HG03457 (cell line): ENCODE data around the gene GYG2.
"Not testable (repeated sequence)": the region's sequence is repeated elsewhere in the genome, so short reads cannot be mapped to it uniquely, and the experiment has no call there.

Experiments used
- ATAC-seq: cut with Tn5 transposase; IDR thresholded peaks from one replicate; pipeline ENCODE4 v1.9.1; 2021; ENCODE audit warnings: moderate number of reproducible peaks; ENCODE audit not compliant: unreplicated experiment

Gene GYG2

DNA sequence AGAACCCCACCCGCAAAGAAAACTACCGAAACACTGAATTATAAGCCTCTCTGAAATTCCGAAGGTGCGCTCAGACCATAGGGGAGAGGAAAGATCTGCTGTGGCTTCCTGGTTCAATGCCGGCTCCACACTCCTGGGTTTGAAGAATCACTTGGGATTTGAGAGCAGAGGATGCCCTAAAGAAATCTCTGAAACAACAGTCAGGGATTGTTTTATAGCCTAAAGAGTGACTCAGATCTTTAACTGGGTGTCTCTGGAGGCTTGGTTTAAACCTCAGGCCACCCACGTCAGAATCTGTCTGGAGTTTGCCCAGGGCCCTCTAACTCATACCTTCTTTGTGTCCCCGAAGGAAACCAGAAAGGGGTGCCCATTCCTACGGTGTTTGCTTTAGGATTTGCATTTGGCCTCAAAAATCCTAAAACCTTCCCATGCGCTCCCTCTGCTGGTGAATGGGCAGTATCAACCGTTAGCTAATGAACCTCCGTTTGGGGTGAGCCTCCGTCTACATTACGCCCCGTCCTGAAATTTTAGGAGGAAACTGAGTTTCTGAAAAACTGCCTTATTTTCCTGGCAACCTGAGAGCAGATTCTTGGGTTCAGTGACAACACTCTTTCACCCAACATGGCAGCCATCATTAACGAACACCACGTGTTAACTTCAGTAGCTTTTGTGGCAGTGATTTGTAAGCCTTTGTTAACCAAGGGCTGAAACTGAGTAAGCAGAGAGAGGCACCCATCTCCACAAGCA is 16.4 kb upstream of the GYG2 start:
- not testable (repeated sequence) for ATAC-seq

DNA sequence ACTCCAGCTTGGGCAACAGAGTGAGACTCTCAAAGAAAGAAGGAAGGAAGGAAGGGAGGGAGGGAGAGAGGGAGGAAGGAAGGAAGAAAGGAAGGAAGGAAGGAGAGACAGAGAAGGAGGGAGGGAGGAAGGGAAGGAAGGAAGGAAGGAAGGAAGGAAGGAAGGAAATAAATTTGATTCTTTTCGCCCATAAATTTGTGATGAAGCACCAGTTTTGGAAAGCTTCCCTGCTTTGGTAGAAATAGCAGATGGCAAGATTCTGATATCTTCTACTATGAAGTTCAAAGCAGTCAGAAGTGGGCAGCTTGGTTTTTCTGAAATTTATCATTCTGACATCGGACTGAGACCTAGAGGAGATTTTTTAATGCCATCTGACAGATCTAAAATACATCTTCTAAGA is 11.7 kb upstream of the GYG2 start:
- ATAC-seq = no peak

DNA sequence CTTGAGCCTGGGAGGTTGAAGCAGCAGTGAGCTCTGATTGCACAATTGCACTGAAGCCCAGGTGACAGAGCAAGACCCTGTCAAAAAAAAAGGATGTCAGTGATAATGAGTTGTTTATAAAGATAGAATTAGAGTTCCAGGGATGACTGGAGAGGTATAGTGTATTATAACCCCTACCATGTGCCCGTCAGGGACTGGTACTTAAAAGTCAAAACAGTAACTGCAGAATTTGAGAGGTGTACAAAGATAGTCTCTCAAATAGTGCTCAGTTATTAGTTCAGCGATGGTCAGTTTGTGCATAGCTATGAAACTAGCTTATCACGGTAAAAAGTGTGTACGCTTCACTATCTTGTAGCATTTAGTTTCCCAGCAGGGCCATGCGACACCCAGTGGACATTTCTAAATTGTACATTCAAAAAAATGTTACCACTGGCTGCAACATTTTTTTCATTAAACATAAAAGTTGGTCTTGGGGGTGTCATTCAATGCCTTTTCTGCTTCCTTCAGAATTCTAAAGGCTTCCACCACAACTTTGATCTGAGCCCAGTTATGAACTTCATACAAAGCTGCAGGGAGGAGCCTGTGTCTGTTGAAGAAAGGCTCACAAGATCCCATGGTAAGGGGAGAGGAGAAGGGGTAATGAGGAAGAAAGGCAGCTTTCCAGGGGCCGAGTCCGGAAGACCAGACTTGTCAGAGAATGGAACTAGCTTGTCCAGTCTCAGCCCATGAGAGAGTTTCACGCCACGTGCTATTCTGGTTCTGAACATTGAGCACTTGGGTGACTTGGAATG is 9.2 kb upstream of the GYG2 start:
- ATAC-seq = no peak

DNA sequence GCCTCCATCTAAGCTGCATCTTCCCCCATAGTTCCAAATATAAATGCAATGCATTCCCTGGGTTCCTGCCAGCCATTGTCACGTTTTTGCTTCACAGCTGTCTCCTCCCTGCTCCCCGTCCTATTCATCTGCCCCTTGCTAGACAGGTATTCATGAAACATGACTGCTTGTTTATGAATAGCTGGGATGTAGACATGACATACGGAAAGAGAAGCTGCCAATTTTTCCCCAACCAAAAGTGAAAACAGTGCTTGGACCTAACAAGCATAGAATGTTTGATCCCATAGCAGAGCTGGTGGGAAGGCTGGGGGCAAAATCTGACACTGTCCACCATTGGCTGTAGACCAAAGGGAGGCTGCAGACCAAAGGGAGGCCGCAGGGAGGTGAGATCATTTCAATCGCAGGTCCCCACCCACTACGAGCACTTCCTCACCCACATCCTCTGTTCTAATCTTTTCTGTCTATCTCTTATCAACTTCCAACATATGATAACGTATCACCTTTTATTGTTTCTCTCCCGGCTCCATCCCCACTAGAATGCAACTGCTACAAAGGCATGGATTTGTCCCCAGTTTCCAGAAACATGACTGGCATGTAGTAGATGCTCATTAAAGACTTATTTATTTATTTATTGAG is 8.5 kb upstream of the GYG2 start:
- ATAC-seq = no peak

DNA sequence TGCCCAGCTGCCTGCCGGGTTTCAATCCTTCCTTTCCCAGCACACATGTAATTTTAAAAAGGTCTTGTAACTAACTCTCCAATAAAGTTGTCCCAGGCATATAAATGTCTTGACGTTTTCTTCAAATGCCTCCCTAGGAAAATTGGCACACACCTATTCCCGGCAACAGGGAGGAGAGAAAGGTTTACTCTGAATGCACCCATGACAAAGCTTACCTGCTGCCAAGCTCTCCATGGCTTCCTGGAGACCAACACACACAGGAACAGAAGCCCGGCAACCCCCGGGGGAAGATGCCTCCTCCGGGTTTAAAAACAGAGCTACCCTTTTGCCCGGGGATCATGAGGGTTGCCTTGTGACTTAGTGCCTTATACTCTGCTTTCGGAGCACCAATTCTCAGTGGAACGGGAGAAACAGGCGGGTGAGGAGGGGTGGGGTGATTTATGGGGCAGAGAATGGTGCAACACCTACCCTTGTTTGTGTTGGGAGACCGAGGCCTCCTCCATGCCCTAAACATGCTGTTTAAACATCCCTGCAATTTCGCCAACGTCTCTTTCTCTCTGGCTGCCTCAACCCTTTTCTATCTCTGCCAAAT is 4.8 kb upstream of the GYG2 start:
- no peak for ATAC-seq

DNA sequence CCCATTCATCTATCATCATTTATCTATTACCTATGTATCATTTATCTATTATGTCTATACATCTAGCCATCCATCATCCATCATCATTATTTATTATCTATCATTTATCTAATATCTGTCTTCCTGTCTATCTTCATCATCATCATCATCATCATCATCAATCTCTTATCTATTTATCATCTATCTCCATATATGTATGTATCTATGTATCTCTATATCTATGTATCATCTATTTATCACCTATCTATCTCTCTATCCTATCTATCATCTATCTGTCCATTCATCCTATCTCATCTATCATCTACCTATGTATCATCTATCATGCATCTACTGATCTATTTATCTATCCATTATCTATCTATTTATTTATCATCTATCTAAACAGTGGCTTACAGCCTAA is 3.8 kb upstream of the GYG2 start:
- ATAC-seq = no peak

DNA sequence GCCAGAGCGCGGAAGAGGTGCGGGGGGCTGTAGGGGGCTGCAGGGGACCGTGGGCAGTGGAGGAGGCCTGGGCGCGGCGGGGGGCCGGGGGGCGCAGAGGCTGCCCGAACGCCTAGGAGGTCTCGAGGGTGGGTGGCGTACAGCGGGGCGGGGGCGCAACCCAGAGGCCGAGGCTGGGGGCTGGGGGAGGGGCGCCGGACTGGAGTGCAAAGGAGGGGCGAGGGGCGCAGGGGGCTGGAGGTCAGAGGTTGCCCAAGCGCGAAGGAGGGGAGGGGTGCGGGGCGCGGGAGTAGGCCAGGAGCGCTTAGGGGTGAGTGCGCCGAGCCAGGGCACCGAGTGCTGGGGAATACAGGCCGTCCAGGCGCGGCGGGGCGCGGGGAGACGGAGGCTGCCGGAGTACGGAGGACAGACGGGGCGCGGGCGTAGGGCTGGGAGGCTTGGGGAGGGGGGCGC is 255 bp downstream of the GYG2 start:
- ATAC-seq = no peak

DNA sequence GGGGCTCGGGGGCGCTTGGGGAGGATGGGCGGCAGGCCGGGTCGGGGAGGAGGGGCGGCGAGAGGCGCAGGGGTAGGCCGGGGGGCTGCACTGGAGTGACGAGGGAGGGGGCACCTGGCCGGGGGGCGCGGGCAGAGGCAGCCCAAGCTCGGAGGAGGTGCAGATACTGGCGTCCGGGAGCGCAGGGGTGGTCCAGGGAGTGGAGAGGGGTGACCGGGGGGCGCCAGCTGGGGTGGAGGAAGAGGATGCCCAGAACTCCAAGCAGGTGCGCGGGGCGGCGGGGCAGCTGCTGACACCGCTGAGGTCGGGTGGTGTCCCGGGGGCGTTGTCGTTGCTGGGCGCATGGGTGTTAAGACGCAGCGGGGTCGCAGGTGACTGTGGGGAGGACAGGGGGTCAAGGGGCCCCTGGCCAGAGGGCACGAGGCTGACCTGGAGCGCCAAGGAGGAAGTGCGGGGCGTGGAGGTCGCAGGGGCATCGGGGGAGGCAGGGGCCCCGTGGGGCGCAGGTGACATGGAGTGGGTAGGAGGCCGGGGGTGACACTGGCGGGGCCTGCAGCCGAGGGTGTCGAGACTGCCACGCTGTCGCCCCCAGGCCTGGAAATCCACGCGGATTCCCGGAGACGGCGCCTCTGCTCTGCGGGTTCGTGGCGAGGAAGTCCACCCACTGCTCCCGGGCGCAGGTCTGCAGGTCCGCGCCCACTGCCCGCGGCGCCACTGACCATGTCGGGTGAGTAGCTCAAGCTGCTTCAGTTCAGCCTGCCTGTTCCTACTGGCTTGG is 928 bp downstream of the GYG2 start:
- no peak for ATAC-seq

DNA sequence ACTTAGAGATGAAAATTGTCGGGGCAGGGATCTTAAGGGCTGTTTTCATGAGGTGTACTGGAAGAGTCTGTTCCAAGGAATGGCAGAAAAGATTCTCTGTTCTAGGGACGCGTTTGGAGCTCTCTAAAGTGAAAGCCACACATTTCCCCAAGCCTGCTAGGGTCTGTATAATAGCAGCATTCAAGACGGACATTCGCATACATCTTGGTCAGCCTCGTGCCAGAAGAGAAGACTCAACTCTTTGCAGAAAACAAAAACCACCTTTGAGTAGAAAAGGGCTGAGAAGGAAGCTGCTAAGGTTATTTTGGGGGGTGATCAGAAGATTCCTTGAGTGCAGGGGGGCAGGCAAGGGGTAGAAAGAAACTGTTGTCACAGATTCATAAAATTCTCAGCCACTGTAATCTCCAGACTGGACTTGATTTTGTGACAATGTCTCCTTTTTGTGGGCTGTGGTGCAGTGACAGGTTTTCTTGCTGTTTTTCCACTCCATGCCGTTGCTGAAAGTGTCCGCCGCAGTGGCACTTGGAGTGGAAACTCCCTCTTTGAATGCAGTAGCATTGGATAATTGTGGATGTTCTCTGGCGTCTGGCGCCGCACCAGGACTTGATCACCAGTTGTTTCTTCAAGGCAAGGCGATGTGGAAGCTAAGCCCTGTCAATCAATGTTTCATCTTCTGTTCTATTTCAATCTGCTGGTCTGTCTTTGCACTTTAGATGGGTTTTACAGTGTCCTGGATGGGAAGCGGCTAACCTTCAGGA is 2.9 kb downstream of the GYG2 start:
- no peak for ATAC-seq

DNA sequence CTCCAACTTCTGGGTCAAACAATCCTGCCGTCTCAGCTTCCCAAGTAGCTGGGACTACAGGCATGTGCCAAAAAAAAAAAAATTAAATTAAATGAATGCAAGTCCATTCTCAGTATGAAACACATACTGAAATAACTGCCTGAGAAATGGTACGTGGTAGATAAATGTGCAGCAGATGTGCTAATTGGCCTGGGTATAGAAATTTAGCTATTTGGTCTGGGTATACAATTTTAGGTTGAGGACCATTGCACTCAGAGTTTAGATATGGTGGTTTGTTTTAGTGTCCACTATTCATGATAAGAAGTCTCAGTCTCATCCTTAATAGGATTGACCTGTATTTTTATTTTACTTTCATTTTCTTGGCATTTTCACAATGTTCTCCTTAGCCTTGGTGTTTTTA is 9.2 kb downstream of the GYG2 start:
- ATAC-seq = no peak

DNA sequence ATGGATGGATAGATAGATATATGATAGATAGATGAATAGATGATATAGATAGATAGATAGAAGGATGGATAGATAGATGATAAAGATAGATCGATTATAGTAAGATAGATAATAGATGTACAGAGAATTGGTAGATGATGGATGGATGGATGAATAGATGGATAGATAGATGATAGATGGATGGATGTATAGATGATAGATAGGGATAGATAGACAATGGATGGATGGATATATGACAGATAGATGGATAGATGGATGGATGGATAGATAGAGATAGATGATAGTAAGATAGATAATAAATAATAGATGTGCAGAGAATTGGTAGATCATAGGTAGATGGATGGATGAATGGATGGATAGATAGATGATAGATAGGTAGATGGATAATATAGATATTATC is 12.2 kb downstream of the GYG2 start:
- ATAC-seq = no peak

DNA sequence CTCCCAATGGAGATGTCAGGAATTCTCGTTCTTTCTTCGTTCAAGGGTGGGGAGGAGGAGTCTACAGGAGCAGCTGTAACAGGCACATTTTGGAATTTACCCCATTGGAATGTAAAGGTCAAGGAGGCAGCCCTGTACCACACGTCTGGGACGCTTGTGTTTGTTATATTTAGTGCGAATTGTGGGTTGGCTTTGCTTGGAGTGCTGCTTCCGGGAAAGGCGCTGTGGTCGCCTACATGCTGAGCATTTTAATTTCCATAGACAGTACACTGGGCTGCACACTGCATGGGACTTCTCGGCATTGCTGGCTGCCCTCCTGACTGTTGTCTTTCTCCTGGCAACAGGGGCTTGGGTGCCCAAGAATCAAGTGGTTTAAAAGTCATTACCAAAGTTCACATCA is 12.8 kb downstream of the GYG2 start:
- no peak for ATAC-seq

DNA sequence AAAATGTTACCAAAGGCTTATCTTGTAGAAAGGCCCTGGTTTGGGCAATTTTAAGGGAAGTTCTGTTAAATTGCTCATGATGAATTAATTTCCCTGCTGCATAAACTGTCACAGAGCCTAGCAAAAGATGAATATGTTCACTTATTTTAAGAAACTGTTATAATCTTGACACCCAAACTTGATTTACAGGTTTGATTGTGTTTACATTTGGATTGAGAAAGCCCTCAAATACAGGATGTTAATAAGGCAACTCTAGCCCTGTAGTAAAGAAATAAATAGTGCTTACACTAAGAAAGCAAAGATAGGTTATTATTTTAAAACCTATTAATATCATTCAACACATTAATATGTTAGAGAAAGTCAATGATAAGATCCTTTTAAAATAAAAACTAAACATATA is 18.3 kb downstream of the GYG2 start:
- ATAC-seq = no peak

DNA sequence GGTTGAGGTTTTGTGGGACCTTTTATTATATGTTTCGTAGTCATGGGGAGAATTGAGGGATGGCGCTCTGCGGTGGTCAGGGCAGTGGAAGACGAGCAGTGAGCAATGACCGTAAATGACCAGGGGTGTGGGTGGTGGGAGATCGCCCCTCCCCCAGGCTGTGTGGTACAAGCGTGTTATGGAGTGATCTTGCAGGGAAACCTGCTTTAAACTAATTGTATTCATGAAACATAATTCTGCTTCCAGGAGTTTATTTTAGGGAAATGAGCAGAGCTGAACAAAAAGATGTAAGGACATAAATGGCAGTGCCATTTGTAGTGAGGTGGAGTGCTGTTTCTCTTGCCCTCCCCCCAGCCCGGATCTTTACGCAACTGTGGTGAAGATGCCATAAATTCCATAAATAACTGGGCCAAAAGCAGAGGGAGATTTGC is 20.2 kb downstream of the GYG2 start:
- no peak for ATAC-seq

DNA sequence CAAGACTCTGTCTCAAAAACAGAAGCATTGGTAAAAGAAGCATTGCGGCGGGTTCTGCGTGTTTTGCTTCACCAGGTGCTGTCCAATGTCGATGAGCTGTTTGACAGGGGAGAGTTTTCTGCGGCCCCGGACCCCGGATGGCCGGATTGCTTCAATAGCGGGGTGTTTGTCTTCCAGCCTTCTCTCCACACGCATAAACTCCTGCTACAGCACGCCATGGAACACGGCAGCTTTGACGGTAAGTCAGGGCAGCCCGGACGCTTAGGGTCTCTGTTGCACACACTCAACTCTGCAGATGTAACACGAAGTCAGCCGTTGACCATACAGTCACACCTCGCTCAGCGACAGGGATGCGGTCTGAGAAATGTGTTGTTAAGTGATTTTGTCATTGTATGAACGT is 26.2 kb downstream of the GYG2 start:
- ATAC-seq = no peak

DNA sequence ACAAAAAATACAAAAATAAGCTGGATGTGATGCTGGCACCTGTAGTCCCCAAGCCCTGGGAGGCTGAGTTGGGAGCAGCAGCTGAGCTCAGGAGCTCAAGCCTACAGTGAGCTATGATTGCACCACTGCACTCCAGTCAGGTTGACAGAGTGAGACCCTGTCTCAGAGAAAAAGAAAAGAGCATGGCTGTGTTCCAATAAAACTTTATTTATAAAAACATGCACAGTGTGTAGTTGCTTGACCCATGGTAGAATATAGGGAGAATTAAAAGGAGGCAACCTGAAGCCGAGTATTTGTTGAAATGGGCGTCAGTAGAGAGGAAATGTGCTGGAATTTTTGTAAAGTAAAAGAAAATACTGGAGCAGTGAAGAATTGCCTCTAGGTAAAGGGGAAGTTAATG is 27.0 kb downstream of the GYG2 start:
- ATAC-seq = no peak

DNA sequence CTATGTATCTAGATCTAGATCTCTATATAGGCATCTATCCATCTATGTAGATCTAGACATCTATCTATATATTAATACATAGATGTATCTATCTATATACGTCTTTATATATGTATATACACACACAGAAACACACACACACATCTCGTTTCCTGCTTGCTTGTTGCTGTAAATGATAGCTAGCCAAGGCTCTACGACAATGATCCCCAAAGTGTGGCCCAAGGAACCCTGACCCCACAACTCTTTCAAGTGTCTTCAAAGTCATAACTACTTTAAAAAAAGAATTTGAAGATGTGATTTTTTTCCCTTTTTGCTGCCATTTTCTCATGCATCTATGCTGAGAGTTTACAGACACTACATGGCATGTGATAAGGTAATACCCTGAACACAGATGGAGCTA is 28.8 kb downstream of the GYG2 start:
- ATAC-seq = no peak

DNA sequence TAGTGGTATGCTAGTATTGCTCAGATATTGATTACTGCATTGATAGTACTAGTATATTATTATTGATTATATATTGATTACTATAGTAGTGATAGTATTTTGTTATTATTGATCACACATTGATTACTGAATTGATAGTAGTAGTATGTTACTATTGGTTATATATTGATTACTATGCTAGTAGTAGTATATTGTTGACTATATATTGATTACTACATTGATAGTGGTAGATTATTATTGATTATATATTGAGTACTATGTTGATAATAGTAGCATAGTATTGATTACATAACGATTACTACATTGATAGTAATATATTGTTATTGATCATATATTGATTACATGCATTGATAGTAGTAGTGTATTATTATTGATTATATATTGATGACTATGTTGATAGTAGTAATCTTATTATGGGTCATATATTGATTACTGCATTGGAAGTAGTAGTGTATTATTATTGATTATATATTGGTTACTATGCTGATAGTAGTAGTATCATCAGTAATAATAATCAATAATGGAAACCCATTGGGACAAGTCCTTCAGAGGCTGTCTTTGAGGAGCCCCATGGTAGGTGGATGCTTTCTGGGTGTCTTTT is 30.6 kb downstream of the GYG2 start:
- no peak for ATAC-seq

DNA sequence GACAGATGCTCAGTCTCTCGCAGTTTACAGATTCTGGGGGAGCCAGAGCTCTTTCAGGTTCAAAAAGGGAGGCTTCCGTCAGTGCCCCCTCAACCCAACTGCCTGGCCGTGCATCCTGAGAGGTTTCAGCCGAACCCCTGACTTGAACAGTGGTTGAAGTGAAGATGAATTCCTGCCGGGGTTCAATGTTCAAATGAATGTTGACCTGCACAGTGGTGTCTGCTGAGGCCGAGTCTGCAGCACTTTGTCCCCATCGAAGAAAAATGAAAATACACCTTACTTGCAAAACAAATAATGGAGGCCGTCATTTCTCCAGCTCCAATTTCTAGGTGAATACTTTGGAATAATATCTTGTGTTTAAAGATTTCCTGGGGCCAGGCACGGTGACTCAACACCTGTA is 33.7 kb downstream of the GYG2 start:
- no peak for ATAC-seq

DNA sequence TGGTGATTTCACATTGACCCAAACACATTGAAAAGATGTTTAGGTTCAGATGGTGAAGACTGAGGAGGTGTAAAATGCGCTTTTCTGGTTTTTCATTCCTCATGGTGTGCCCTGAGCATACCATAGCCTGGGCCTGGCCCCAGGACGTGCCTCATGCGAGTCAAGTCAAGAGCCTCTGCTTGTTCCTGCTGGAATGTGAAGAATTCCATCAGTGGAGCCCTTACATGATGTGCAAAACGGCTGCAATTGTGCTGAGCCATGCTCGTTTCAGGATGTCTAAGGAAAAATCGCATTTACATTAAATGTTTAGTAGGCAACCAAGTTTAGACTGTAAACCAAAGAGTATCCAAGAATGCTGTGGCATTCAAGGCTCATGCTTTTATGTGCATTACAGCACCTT is 34.9 kb downstream of the GYG2 start:
- ATAC-seq = no peak
